GM12878 (cell line): Measurements from ENCODE around the gene PHKB. TPM values are rescaled to one million over a fixed set of nuclear protein-coding genes. Genes with fewer than 3 reads are reported as not detected.

Experiments used
- ATAC-seq: fragments of 200-7000 bp; cut with Tn5 transposase; 3 replicates; pipeline ENCODE4 v1.9.1; 2020; ENCODE audit warnings: mild to moderate bottlenecking, moderate library complexity
- BruUV-seq: library from RNA; stranded (reverse); fragments of 400-500 nt; replicated peaks from 2 replicates; lab custom pipeline; 2021; lab: Mats Ljungman, UMichigan
- CTCF ChIA-PET: fragments of 300-600 bp; sonication (Branson Sonifier 250); formaldehyde crosslinking; extraction: SDS; loops from one replicate; lab custom pipeline; 2021; ENCODE audit warnings: inconsistent platforms; lab: Yijun Ruan, JAX
- POLR2A ChIA-PET: fragments of 350-600 bp; formaldehyde crosslinking; extraction: SDS; loops from one replicate; lab custom pipeline; 2021; ENCODE audit warnings: inconsistent platforms; lab: Charles Lee
- RAD21 ChIA-PET: fragments of 300-600 bp; sonication (Branson Sonifier 250); formaldehyde crosslinking; loops from one replicate; lab custom pipeline; 2023; ENCODE audit warnings: antibody characterized with exemption; ENCODE audit not compliant: unreplicated experiment; lab: Charles Lee
- SMC1A ChIA-PET: fragments of 300-600 bp; sonication (Branson Sonifier 250); formaldehyde crosslinking; loops from one replicate; lab custom pipeline; 2023; ENCODE audit not compliant: unreplicated experiment, uncharacterized antibody; lab: Charles Lee
- DNase-seq: peaks from one replicate; pipeline ENCODE4 v3.0.0-alpha.2; 2011; ENCODE audit warnings: low read depth, low spot score
- FAIRE-seq: peaks from 3 replicates; lab custom pipeline; 2011; peaks lifted over from hg19 to GRCh38; lab: Jason Lieb, UNC
- H2AFZ ChIP-seq: 2 replicates; pipeline ENCODE4 v1.6.0; 2011; ENCODE audit warnings: low read depth, low read length, control low read depth; ENCODE audit not compliant: control insufficient read depth
- H3K27ac ChIP-seq: 2 replicates; pipeline ENCODE4 v1.5.1; 2011; ENCODE audit warnings: control low read depth; ENCODE audit not compliant: control insufficient read depth, insufficient read depth
- H3K27me3 ChIP-seq, 2 experiments: replicated peaks in 1 of 2; 2 replicates each; pipeline versions ENCODE4 v1.6.0 to v1.6.1; 2011; ENCODE audit warnings: low read length in 1 of 2; ENCODE audit not compliant: control insufficient read depth in 2 of 2, insufficient read depth in 2 of 2
- H3K36me3 ChIP-seq, 2 experiments: 2 replicates each; pipeline ENCODE4 v1.5.1; 2011; ENCODE audit warnings: low read length in 1 of 2; ENCODE audit not compliant: control insufficient read depth in 2 of 2, insufficient read depth in 2 of 2
- H3K4me1 ChIP-seq: 2 replicates; pipeline ENCODE4 v1.6.1; 2011; ENCODE audit warnings: mild to moderate bottlenecking, low read length, moderate library complexity, mixed read lengths; ENCODE audit not compliant: control insufficient read depth, insufficient read depth
- H3K4me2 ChIP-seq: 2 replicates; pipeline ENCODE4 v1.6.0; 2011; ENCODE audit warnings: control low read depth; ENCODE audit not compliant: control insufficient read depth, insufficient read depth
- H3K4me3 ChIP-seq: fragments of 200-600 bp; sonication (generic); 2 replicates; pipeline ENCODE4 v1.5.1; 2016
- H3K79me2 ChIP-seq: 2 replicates; pipeline ENCODE4 v1.6.0; 2011; ENCODE audit warnings: low read length; ENCODE audit not compliant: control insufficient read depth, insufficient read depth
- H3K9ac ChIP-seq: 2 replicates; pipeline ENCODE4 v1.8.0; 2011; ENCODE audit warnings: low read length, control low read depth, mixed read lengths; ENCODE audit not compliant: control insufficient read depth, insufficient read depth
- H3K9me3 ChIP-seq: replicated peaks from 3 replicates; pipeline ENCODE4 v1.5.1; 2011; ENCODE audit warnings: mild to moderate bottlenecking, low read length; ENCODE audit not compliant: control insufficient read depth, insufficient read depth
- H4K20me1 ChIP-seq: 2 replicates; pipeline ENCODE4 v1.6.0; 2011; ENCODE audit not compliant: control insufficient read depth, insufficient read depth
- FOXM1 ChIP-seq: IDR thresholded peaks from 2 replicates; pipeline ENCODE4 v1.6.1; 2012; ENCODE audit warnings: low read depth, mild to moderate bottlenecking, inconsistent platforms, low read length, moderate library complexity
- NR2F1 ChIP-seq: fragments of 450-650 bp; conservative IDR thresholded peaks from 2 replicates; pipeline ENCODE4 v1.6.1; 2017; ENCODE audit warnings: mild to moderate bottlenecking
- POLR2AphosphoS2 ChIP-seq: IDR thresholded peaks from 2 replicates; pipeline ENCODE4 v1.6.1; 2011; ENCODE audit warnings: low read depth, mild to moderate bottlenecking, low read length, improper control_type of control experiment, moderate library complexity
- YY1 ChIP-seq: IDR thresholded peaks from 2 replicates; pipeline ENCODE4 v1.6.1; 2011; ENCODE audit warnings: low read depth, mild to moderate bottlenecking, low read length
- ZZZ3 ChIP-seq: IDR thresholded peaks from 2 replicates; pipeline ENCODE4 v1.6.1; 2011; ENCODE audit warnings: low read depth; ENCODE audit not compliant: control insufficient read depth, insufficient read length
- WGBS: methylation state at CpG from one replicate; pipeline ENCODE4 v1.1.6; 2016; ENCODE audit warnings: low lambda C conversion rate; ENCODE audit not compliant: insufficient replicate concordance, insufficient coverage; ENCODE audit errors: missing lambda C conversion rate; 5-methylcytosine and 5-hydroxymethylcytosine counted together
- in situ Hi-C: fragments of 300-500 bp; cut with MboI; formaldehyde crosslinking; loops from 9 replicates; pipeline ENCODE4 v1.14.3; 2018; ENCODE audit warnings: mixed read lengths
- intact Hi-C: fragments of 100-400 bp; cut with micrococcal nuclease; formaldehyde crosslinking; loops from one replicate; pipeline ENCODE4 v1.14.2; 2022; ENCODE audit not compliant: unreplicated experiment
- polyA plus RNA-seq, 11 experiments: library from polyadenylated mRNA; depleted of rRNA in 4 of 11; unstranded in 6 of 11; stranded (reverse) in 5 of 11; fragments of >200 nt; fragmentation: Nextera tagmentation in 4 of 11; fragmentation: Illumina TruSeq in 1 of 11; extraction: Ambion mirVana in 4 of 11; extraction: Trizol in 1 of 11; gene quantifications; 1 replicate in 1 of 11; 2 replicates in 10 of 11; pipeline versions ENCODE4 v1.2.1 to v1.2.3, GENCODE V29; 2011 to 2016; ENCODE audit warnings: inconsistent platforms in 2 of 11, missing spikeins in 2 of 11, low read depth in 1 of 11
- total RNA-seq, 4 experiments: library from RNA; depleted of rRNA in 3 of 4; stranded (reverse); fragments of >200 nt in 3 of 4; fragmentation: Illumina TruSeq in 1 of 4; extraction: Trizol in 1 of 4; gene quantifications; 2 replicates each; pipeline versions ENCODE4 v1.2.1 to v1.2.3, GENCODE V29; 2013 to 2021
- TF ChIP-seq, protein P1 (sequence below): fragments of 450-650 bp; IDR thresholded peaks from 2 replicates; pipeline ENCODE4 v1.6.1; 2018; ENCODE audit warnings: borderline replicate concordance, mild to moderate bottlenecking; ENCODE audit not compliant: partially characterized antibody
- TF ChIP-seq, protein P2 (sequence below): fragments of 450-650 bp; IDR thresholded peaks from 2 replicates; pipeline ENCODE4 v1.6.1; 2016; ENCODE audit warnings: mild to moderate bottlenecking
- TF ChIP-seq, protein P3 (sequence below), 3 experiments: IDR thresholded peaks in 2 of 3; conservative IDR thresholded peaks in 1 of 3; 2 replicates each; pipeline ENCODE4 v1.5.1; 2011; ENCODE audit warnings: low read depth in 3 of 3, low read length in 3 of 3, mild to moderate bottlenecking in 3 of 3, control low read depth in 2 of 3, moderate library complexity in 2 of 3, inconsistent platforms in 1 of 3, mixed read lengths in 1 of 3; ENCODE audit not compliant: control insufficient read depth in 2 of 3, insufficient read depth in 1 of 3; ENCODE audit errors: extremely low read depth in 1 of 3
- TF ChIP-seq, protein P4 (sequence below): IDR thresholded peaks from 2 replicates; pipeline ENCODE4 v1.6.1; 2012; ENCODE audit warnings: low read depth, low read length, improper control_type of control experiment

The PHKB gene
- total and polyA plus RNA-seq, 10 of the 15 experiments (the other 5 are each of a cell fraction or from before 2014, with no cell fraction given), result 14.2 to 65.6 (median 37.0) TPM

DNA sequence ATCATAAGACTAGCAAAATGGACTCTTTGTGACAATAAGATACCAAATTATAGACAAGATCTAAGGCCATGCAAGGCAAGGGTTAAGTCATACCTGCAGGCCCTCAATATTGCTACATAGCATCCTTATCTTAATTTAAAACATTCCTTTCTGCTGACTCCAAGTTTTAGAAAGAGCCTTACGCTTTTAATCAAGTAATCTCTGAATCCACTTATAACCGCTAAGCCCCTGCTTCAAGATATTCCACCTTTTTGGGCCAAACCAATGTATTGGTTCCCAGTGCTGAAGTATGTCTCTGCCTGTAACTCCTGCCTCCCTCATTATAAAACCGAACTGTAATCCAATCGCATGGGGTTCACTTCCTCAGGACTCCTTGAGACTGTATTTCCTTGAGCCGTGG is 255.4 kb downstream of the PHKB start (continued):
- TF ChIP-seq, protein P1, sequence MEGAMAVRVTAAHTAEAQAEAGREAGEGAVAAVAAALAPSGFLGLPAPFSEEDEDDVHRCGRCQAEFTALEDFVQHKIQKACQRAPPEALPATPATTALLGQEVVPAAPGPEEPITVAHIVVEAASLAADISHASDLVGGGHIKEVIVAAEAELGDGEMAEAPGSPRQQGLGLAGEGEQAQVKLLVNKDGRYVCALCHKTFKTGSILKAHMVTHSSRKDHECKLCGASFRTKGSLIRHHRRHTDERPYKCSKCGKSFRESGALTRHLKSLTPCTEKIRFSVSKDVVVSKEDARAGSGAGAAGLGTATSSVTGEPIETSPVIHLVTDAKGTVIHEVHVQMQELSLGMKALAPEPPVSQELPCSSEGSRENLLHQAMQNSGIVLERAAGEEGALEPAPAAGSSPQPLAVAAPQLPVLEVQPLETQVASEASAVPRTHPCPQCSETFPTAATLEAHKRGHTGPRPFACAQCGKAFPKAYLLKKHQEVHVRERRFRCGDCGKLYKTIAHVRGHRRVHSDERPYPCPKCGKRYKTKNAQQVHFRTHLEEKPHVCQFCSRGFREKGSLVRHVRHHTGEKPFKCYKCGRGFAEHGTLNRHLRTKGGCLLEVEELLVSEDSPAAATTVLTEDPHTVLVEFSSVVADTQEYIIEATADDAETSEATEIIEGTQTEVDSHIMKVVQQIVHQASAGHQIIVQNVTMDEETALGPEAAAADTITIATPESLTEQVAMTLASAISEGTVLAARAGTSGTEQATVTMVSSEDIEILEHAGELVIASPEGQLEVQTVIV, result no peak
- TF ChIP-seq, protein P2, sequence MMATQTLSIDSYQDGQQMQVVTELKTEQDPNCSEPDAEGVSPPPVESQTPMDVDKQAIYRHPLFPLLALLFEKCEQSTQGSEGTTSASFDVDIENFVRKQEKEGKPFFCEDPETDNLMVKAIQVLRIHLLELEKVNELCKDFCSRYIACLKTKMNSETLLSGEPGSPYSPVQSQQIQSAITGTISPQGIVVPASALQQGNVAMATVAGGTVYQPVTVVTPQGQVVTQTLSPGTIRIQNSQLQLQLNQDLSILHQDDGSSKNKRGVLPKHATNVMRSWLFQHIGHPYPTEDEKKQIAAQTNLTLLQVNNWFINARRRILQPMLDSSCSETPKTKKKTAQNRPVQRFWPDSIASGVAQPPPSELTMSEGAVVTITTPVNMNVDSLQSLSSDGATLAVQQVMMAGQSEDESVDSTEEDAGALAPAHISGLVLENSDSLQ, result no peak

DNA sequence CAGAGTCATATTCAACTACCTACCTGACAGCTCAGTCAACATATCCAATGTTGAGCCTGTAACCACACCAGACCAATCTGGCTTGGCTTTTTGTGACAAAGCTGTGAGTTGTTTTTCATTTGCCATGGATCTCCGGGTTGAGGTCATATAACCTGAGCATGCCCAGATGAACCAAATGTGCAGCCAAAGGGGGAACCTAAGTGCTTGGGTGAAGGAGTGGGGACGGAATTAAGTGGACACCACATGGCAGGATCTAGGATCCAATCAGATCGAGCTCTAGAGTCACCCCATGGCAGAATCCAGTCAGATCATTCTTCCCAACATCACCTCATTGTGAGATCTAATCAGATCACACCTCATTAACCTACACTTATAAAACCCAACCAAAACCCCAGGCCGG is 258.6 kb downstream of the PHKB start:
- Histone ChIP-seq H3K4me1 (no peaks in the 10 kb centered on the region), H2AFZ (no peak overlapping the region), H3K4me3 (no peak overlapping the region), H4K20me1 (no peaks in the 10 kb centered on the region), H3K4me2 (no peak overlapping the region), H3K36me3 (no peaks in the 10 kb centered on the region), H3K9me3 (no peaks in the 10 kb centered on the region), H3K79me2 (no peaks in the 10 kb centered on the region), H3K27me3 (no peaks in the 10 kb centered on the region), H3K9ac (no peak overlapping the region), H3K27ac (no peak overlapping the region)
- DNase-seq (no peak), ATAC-seq (no peak), FAIRE-seq (no peak)
- ChIA-PET CTCF (no interaction called here), SMC1A (no interaction called here), RAD21 (no interaction called here), POLR2A (no interaction called here)
- BruUV-seq, result no TSS peak
- intact Hi-C loops (no loop called here), in situ Hi-C loops (no loop called here)
- 36% methylated on average over 4 of the region's 4 CpGs for WGBS
- TF ChIP-seq FOXM1 (no peak), NR2F1 (no peak), YY1 (no peak), POLR2AphosphoS2 (no peak), ZZZ3 (no peak)
- TF ChIP-seq, protein P3, sequence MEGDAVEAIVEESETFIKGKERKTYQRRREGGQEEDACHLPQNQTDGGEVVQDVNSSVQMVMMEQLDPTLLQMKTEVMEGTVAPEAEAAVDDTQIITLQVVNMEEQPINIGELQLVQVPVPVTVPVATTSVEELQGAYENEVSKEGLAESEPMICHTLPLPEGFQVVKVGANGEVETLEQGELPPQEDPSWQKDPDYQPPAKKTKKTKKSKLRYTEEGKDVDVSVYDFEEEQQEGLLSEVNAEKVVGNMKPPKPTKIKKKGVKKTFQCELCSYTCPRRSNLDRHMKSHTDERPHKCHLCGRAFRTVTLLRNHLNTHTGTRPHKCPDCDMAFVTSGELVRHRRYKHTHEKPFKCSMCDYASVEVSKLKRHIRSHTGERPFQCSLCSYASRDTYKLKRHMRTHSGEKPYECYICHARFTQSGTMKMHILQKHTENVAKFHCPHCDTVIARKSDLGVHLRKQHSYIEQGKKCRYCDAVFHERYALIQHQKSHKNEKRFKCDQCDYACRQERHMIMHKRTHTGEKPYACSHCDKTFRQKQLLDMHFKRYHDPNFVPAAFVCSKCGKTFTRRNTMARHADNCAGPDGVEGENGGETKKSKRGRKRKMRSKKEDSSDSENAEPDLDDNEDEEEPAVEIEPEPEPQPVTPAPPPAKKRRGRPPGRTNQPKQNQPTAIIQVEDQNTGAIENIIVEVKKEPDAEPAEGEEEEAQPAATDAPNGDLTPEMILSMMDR (IDR thresholded peaks at IDR 0.05 in 2 of 3, conservative IDR thresholded peaks at IDR 0.05 in 1 of 3; ENCODE audit: control insufficient read depth in 2 of 3, extremely low read depth in 1 of 3, insufficient read depth in 1 of 3, low read depth in 3 of 3, low read length in 3 of 3), result no peak
- TF ChIP-seq, protein P4, sequence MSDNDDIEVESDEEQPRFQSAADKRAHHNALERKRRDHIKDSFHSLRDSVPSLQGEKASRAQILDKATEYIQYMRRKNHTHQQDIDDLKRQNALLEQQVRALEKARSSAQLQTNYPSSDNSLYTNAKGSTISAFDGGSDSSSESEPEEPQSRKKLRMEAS, result no peak
